Measurements from ENCODE around the gene EPHB1.
"Not testable (repeated sequence)": the region's sequence is repeated elsewhere in the genome, so short reads cannot be mapped to it uniquely, and the experiment has no call there.

The EPHB1 gene

DNA sequence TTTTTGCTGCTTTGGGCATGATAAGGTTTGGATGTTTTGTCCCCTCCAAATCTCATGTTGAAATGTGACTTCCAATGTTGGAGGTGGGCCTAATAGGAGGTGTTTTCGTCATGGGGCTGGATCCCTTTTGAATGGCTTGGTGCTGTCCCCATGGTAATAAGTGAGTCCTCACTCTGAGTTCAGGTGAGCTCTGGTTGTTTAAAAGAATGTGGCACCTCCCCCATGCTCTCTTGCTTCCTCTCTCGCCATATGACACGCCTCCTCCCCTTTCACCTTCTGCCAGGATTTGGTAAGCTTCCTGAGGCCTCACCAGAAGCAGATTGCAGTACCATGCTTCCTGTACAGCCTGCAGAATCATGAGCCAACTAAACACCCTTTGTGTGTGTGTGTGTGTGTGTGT is 255.5 kb downstream of the EPHB1 start:
- DNase-seq (ENCODE audit: low read depth in 2 of 2), result no peak

DNA sequence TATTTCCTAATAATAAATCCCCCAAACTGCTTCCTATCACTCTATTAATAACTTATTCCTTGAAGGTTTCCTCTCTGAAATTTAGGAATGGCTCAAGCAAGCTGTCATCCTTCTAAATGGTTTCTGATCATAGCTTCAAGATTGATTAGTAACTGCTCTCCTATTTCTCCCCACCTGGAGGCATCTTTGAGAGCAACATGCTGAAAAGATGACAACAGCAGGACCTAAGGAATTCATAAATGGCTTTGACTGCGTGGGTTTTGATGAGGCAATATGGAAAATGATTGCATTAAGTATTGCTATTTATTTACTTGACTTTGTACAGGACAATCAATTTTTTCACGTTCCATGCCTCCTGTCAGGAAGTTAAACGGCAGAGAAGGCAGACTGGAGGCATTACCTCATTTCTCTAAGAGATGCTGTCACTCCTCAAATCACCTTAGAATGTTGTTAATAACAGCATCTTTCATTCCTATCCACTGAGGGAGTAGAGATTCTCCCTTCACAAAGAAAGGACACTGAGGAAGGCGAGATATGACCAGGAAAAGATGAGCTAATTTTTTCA is 256.4 kb downstream of the EPHB1 start:
- no peak for DNase-seq (ENCODE audit: low read depth in 2 of 2)

DNA sequence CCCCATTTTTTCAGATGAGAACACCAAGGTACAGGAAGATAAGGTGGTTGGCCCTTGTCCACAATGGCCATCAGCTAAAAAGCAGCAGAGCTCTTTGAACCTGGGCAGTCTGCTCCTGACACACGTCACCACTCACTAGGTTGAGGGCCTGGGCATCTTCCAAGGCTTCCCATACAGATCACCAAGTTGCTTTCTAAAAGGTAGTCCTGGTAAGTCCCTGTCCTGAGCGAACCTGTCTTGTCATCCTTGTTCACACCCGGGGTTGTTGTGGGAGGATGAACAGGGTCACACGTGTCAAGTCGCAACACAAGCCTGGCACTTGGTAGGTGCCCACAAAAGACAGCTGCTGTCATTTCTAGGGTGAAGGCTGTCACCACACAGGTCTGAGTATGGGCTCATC is 260.4 kb downstream of the EPHB1 start:
- DNase-seq (ENCODE audit: low read depth in 2 of 2), result no peak

DNA sequence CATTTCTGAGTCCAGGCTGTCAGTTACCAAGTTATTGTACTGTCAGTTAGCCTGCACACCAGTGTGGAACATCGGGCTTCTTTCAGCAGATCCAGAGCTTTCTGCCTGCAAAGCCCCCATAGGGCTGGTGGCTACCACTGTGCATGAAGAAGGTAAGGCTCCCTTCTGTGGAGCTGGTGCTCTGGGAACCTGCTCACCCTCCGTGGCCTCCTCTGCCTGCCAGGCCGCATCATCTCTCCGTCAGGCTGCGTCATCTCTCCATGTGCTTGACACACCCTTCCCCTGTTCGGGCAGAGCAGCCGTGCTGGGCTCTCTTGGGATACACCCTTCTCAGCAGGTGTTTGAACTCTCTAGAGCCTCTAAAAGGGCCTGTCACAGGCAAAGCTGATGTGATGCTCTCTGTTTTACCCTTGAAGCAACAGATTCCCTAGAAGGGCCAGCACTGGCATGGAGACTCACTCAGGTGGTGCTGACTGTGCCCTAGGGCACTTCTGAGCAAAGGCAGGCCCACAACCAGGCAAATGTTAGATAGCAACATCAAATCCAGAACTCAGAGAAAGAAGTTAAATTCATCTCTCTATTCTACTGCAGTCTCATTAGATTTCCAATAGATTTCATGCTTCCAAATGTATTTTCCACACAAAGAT is 261.1 kb downstream of the EPHB1 start:
- DNase-seq (ENCODE audit: low read depth in 2 of 2), result no peak

DNA sequence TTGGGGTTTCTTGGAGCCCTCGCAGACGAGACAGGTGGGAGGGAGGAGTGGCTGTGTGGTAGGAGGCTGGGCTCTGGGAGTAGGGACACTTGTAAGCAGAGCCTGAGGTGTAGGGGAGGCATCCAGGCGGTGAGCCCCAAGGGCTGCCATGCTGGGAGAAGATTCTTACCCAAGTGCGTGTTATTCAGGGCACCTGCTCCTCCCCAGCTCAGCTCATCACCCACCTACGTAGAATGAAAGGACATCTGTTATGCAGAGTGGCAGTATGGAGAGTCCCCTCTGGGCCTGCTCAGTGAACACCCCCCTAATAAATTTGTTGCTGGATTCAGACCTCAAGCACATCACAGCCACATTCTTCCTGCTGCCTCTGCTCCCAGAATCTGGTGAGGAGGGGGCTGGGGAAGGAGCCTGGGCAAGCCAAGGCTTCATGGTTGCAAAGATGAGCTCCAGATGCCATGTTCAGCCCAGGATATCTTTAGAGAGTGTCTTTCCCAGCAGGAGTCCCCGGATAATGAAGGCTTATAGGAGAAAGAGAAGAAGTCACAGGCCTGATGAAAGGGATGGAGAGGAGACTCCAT is 261.8 kb downstream of the EPHB1 start:
- DNase-seq (ENCODE audit: low read depth in 2 of 2), result no peak

DNA sequence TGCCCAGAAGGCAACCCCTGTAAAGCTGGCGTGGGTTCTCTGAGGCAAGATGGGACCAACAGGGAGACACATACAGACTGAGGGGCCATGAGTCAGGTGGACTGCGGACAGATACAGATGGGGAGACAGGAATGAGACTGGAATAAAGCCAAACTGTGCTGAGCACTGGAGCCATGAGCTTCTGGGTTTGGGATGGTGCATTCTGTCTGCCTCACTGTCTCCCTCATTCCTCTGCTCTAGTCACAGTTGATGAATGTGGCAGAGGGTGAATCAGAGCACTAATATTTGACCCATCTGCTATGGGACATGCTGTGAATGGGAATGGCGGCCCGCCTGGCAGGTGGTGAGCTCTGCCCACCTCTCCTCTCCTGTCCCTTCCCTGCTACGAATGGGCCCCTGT is 262.9 kb downstream of the EPHB1 start:
- DNase-seq (ENCODE audit: low read depth in 2 of 2), result no peak

DNA sequence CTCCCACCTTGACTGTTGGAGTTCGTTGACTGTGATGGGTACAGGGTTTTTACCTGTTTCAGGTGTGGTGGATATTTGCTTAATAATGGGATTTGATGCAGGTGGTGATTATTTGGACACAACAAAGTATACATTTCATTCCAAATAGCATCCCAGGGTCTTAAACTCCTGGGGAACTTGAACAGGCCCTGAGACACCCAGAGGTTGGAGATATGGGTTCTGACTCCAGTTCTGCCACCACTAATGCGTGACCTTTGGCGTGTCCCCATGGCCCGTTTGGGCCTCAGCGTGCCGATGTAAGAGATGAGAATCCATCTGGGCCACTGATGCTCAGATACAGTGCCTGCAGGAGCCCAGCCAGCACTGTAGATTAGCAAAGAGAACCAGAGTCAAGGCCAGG is 264.5 kb downstream of the EPHB1 start:
- no peak for DNase-seq (ENCODE audit: low read depth in 2 of 2)

DNA sequence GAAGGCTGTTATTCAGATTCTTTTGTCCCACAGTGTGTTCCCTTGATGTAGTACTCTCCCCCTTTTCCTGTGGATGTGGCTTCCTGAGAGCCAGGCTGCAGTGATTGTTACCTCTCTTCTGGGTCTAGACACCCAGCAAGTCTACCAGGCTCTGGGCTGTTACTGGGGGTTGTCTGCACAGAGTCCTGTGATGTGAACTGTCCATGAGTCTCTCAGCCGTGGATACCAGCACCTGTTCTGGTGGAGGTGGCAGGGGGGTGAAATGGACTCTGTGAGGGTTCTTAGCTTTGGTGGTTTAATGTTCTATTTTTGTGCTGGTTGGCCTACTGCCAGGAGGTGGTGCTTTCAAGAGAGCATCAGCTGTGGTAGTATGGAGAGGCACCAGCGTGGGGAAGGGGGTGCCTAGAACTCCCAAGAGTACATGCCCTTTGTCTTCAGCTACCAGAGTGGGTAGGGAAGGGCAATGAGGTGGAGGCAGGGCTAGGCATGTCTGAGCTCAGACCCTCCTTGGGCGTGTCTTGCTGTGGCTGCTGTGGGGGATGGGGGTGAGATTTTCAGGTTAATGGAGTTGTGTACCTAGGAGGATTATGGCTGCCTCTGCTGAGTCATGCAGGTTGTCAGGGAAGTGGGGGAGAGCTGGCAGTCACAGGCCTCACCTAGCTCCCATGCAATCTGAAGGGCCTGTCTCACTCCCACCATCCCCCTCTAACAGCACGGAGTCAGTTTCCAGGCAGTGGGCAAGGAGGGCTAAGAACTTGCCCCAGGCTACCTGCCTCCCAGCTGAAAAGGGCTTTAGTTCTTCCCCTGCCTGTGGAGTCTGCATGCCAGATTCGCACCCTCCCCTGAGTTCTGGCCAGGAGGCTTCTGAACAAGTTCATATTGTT is 272.0 kb downstream of the EPHB1 start:
- not testable (repeated sequence) for DNase-seq (ENCODE audit: low read depth in 2 of 2)

DNA sequence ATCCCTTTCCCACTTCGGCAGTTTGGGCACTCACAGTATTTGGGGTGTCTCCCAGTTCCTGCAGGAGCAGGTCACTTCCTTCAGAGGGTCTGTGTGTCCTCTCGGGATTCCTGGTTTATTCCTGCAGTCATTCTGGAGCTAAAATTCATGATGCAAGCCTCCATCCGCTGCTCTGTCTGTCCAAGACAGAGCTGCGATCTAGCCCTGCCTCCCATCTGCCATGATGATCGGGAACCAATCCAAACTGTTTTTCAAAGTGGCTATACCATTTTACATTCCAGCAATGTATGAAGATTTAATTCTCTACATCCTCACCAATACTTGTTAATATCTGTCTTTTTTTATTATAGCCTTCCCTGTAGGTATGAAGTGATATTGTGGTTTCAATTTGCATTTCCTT is 273.0 kb downstream of the EPHB1 start:
- DNase-seq (ENCODE audit: low read depth in 2 of 2), result no peak

DNA sequence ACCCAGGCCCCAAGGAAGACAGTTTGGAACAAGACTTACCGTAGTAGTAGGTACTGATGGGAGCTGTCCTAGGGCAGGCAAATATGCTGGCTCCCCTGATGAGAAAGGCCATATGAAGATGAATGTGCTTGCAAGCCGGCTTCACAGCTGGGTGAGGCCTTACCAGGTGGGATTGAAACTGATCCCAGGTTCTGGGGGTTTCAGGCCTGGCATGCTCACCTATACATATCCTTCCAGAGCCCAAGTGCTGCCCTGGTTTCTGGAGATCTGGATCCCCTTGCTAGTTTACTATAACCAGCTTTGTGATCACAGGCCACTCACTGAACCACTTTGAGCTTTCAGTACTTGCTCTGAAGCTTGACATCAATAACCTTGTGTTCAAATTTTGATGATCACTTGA is 274.3 kb downstream of the EPHB1 start:
- no peak for DNase-seq (ENCODE audit: low read depth in 2 of 2)

DNA sequence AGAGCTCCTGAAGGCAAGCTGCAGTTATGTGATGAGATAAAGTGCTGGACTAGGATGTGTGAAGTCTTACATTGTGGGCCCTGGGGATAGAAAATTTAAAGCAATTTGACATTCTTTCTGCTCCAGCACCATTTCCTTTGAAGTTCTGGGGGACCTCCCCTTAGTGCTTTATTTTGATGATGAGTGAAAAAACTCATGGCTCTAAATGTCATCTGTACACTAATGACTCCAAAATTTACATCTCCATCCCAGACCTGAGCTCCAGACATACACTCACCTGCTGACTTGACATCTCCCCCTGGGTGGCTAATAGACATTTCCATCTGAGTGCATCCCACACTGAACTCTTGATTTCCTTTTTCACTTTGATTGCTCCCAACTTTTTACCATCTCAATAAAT is 276.4 kb downstream of the EPHB1 start:
- no peak for DNase-seq (ENCODE audit: low read depth in 2 of 2)

DNA sequence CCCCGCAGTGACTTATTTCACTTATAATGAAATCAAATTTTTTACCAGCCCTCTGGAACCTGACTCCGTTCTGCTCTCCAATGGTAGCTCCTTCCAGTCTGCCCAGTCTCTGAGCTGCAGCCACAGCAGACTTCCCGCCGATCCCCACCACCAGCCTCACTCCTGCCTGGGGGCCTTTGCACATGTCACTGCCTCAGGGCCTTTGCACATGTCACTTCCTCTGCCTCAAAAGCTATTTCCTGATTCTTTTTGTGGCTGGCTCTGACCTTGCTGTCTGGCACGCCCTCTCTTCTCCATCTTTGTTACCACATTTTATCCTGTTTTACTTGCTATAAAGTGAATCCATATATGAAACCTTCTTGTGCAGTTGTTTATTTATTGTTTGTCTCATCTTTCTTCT is 277.4 kb downstream of the EPHB1 start:
- DNase-seq (ENCODE audit: low read depth in 2 of 2), result no peak

DNA sequence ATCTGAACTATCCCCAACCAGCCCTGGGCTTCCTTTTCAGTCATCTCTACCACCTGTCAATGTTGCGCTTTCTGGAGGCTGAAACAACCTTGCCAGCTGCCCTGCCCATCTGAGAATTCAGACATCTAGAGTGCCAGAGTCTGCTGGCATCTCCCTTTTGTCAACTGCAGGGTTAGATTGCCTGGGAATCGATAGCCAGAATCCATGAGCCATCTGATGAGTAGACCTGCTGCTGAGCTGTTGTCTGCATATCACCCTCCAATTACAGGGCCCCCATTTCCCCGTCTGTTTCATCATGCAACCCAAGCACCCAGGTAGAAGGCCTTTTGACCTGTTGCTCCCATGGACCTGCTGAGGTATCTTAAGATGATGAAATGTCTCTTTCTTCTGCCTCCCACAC is 280.1 kb downstream of the EPHB1 start:
- no peak for DNase-seq (ENCODE audit: low read depth in 2 of 2)

DNA sequence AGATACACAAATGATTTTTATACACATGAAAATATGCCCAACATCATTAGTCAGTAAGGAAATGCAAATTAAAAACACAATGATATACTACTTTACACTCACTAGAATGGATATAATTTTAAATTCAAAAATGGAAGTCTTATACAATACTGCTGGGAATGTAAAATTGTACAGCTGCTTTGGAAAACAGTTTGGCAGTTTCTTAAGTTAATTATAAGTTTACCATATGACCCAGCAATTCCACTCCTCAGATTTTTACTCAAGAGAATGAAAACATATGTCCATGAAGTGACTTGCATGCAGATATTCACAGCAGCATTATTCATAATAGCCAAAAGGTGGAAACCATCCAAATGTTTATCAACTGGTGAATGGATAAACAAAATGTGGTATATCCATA is 281.3 kb downstream of the EPHB1 start:
- DNase-seq (ENCODE audit: low read depth in 2 of 2), result no peak

DNA sequence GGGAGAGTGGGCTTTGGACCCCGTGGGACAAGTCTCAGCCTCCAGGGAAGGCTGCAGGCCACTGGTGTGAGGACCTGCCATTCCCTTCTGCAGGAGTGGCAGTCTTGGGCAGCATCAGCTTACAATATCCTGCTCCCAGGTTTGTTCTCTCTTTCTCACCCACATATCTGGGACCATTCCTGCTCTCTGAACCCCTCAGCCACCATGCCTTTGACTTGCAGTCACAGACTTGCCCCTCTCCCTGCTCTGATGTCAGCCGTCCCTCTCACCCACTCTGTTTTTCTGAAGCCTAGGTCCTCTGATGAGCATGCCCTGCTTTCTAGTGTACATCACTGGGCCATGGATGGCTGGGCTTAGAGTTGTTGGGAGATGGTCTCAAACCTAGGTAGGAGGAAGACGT is 282.1 kb downstream of the EPHB1 start:
- DNase-seq (ENCODE audit: low read depth in 2 of 2), result no peak

DNA sequence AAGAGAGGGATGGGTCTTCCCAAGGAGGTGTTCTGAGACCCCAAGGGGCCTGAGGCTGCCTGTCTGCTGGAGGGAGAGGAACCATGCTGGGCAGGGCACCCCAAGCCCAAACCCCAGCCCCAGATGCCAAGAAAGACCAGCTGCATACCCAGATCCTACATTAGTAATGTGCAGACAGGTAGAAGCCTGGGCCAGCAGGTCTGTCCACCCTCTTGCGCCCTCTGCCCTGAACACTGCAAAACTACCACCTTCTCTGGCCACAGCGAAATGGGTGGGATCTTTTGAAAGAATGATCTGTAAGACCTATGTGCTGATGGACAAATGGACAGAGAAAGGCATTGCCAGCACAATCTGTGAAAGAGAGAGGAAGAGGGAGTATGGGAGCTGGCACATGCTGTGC is 283.2 kb downstream of the EPHB1 start:
- no peak for DNase-seq (ENCODE audit: low read depth in 2 of 2)

DNA sequence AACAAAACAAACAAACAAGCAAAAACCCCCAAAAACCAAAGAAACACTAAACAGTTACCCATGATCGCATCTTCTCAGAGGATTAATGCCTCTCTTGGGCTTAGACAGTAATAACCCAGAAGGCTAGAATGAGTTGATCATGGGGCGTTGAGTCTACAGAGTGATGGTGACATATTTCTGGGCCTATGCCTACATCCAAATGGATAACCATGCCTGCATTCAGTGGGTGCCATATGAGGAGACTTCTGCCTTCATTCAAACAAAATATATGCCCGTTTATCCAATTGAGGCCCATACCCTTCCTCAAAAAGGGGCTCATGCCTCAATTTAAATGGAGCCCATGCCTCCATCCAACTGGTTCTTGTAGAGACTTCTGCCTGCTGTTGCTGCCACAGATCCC is 284.0 kb downstream of the EPHB1 start:
- DNase-seq (ENCODE audit: low read depth in 2 of 2), result no peak

DNA sequence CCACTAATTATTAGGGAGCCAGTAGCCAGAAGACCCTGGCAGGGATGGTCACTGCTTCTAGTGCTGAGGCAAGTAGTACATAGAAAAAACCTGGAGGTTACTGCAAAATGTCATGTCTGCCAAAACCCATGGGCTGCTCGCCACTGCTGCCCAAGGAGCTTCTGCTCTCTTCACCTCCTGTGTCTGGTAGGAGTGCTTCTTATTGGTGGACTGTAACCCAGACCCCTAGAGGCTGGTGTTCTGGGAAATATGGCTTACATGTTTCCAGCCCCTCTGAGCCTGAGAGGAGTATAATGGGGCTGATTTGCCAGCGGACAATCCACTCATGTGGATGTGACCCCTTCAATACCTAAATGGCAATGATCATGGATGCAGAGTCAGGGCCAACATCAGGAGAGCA is 286.4 kb downstream of the EPHB1 start:
- DNase-seq (ENCODE audit: low read depth in 2 of 2), result no peak

DNA sequence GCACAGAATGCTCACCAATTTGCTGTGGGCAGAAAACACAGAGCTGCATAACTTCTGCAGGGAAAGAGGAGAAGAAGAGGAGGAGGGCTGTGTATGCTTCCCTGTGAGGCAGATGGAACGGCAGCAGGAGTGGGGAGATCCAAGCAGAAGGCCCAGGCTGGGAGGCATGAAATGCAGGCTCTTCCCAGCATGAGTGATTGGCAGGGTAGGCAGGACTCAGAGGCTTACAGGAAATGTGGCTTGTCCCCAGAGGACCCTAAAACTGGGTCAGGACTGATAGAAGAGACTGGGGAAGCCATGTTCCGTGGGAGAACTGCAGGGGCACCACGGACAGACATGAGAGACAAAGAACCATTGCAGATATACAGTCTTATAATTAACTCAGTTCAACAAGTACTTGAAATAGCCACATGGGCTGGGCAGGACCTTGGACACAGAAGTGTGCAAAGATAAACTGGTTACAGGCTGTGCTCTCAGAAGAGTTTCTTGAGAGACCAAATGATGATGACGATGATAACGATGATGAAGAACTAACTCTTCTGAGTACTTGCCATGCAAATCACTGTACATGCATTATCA is 286.9 kb downstream of the EPHB1 start:
- no peak for DNase-seq (ENCODE audit: low read depth in 2 of 2)

DNA sequence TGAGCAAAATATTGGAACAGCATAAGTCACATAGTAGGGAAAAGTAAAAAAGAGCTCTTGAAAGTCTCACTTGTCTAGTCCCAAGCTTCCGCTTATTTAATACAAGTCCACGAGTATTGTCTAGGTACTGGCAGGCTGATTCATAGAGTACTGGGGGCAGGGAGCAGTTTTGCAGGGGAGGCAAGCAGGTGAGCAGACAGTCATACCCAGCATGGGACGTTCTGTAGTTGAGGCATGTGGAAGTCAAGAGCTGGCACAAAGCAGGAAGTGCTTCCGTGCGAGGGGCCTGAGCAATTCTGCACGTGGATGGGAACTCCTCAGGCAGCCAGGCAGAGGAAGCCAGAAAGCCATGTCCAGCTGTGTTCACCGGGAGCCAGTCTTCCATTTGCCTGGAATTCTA is 287.6 kb downstream of the EPHB1 start:
- no peak for DNase-seq (ENCODE audit: low read depth in 2 of 2)

DNA sequence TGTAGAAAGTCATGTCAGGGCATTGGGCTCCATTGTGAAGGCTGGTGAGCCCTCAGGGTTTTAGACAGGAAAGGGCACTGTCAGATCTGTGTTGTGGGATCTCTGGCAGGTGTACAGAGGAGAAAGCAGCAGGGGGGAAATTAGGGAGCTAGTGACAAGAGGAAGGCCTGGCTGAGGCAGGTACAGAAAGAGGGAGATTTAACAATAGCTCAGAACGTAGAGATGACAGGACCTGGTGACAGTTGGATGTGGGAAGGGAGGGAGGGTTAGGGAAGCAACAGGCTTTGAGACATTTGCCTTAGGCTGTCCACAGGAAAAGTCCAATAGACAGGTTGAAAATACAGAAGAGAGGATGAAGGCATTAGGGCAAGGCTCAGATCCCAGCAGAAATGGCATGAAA is 288.1 kb downstream of the EPHB1 start:
- DNase-seq (ENCODE audit: low read depth in 2 of 2), result no peak

DNA sequence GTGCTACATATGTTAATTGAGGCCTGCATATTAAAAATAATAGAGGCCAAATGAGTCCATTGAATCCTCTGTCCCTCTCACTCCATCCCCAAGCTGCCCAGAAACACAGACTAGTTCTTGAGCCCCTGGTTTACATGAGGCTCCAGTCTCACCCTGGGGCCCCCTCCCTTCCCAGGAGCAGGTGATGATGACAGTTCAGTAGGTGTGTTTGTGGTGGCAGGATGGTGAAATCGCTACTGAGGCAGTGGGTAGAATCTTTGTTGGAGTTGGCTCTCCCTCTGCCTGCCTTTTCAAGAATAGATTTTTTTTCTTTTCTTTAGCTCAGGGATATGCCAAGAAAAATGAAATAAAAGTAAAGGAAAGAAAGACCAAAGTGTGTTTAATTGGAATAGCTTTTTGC is 288.7 kb downstream of the EPHB1 start:
- DNase-seq (ENCODE audit: low read depth in 2 of 2), result no peak

DNA sequence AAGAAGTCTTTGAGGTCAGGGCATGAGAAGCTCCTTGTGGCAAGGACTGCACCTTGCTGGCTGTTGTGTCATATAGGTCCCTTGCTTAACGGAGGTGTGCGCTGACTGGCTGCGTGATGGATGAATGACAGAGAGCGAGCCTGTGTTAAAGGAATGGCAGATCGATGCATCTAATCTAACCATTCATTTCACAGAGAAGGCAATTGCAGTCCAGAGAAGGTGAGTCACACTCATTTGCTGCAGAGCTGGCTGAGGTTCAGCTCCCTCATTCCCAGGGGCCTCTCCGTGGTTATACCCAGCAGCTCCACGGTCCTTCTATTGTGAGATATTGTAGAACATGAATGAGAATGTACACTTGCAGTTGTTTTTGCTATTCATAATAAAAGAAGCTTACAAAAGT is 289.3 kb downstream of the EPHB1 start:
- DNase-seq (ENCODE audit: low read depth in 2 of 2), result no peak

Data from activated CD4-positive, alpha-beta T cell treated with anti-CD3 and anti-CD28 coated beads for 24 hours (primary cell).